NT2/D1 (cell line): Measurements from ENCODE around the gene C1orf226.

ENCODE experiments used
- SUZ12 ChIP-seq: IDR thresholded peaks from 2 replicates; pipeline ENCODE4 v1.6.1; 2011; ENCODE audit not compliant: insufficient read length, insufficient read depth; ENCODE audit errors: extremely low read depth
- YY1 ChIP-seq: IDR thresholded peaks from 2 replicates; pipeline ENCODE4 v1.6.1; 2011; ENCODE audit not compliant: insufficient read length, insufficient read depth
- ZNF274 ChIP-seq: IDR thresholded peaks from 2 replicates; pipeline ENCODE4 v1.6.1; 2011; ENCODE audit warnings: mild to moderate bottlenecking, low read depth, low read length

DNA sequence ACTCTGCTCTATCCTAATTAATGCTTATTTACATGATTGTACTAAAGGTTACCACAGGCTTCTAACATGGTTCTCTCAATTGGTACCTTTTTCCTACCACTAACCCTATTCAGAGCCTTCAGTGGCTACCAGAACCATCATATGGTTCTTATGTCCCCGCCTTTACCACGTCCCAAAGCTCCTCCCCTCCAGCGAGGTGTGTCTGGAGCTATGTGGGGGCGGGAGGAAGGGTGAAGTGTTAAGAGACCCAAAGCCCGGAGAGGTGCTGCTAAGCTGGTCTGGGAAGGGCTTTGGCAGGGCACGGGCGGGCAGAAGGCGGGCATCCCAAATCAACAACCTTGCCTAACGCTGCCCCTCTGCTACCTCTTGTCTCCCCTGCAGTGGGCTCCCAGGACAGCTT lies 14.9 kb upstream of the C1orf226 start:
- TF ChIP-seq SUZ12 (no peak), ZNF274 (no peak), YY1 (no peak)
